SKM-1 treated with dmso at 0.1 percent for 144 hours (cell line): ENCODE measurements around the gene TTC28.

ENCODE experiments used
- DNase-seq: peaks from one replicate; lab custom pipeline; 2025; ENCODE audit not compliant: unreplicated experiment; lab: John Stamatoyannopoulos, UW

Gene TTC28

GRCh38 chr22:28314959-28315358 lies 364.7 kb downstream of the TTC28 start:
- no peak for DNase-seq

- no peak for DNase-seq
These were observed 369.3 kb downstream of the TTC28 start for GRCh38 chr22:28310299-28310698.

- no peak for DNase-seq
These were observed 379.9 kb downstream of the TTC28 start for GRCh38 chr22:28299753-28300152.

GRCh38 chr22:28299309-28299708 lies 380.3 kb downstream of the TTC28 start:
- DNase-seq, result no peak

GRCh38 chr22:28297504-28297903 lies 382.1 kb downstream of the TTC28 start:
- DNase-seq, result no peak

- no peak for DNase-seq
These were observed 383.2 kb downstream of the TTC28 start for GRCh38 chr22:28296452-28296851.

- no peak for DNase-seq
These were observed 396.5 kb downstream of the TTC28 start for GRCh38 chr22:28283068-28283654.

- DNase-seq, result peak; percentile 2
These were observed 397.1 kb downstream of the TTC28 start for GRCh38 chr22:28282405-28283067.

- no peak for DNase-seq
These were observed 399.8 kb downstream of the TTC28 start for GRCh38 chr22:28279888-28280287.

- no peak for DNase-seq
These were observed 410.4 kb downstream of the TTC28 start for GRCh38 chr22:28269277-28269676.

- no peak for DNase-seq
These were observed 410.8 kb downstream of the TTC28 start for GRCh38 chr22:28268850-28269249.

- no peak for DNase-seq
These were observed 411.5 kb downstream of the TTC28 start for GRCh38 chr22:28268171-28268570.

GRCh38 chr22:28260619-28261018 lies 419.0 kb downstream of the TTC28 start:
- DNase-seq, result no peak

GRCh38 chr22:28259774-28260312 lies 419.8 kb downstream of the TTC28 start:
- no peak for DNase-seq

GRCh38 chr22:28254396-28254795 lies 425.2 kb downstream of the TTC28 start:
- DNase-seq, result no peak

- no peak for DNase-seq
These were observed 427.1 kb downstream of the TTC28 start for GRCh38 chr22:28252539-28252938.

GRCh38 chr22:28250036-28250695 lies 429.5 kb downstream of the TTC28 start:
- DNase-seq, result no peak

GRCh38 chr22:28249402-28249801 lies 430.2 kb downstream of the TTC28 start:
- no peak for DNase-seq

- DNase-seq, result no peak
These were observed 431.8 kb downstream of the TTC28 start for GRCh38 chr22:28247667-28248363.

GRCh38 chr22:28247136-28247535 lies 432.5 kb downstream of the TTC28 start:
- no peak for DNase-seq

- DNase-seq, result no peak
These were observed 433.2 kb downstream of the TTC28 start for GRCh38 chr22:28246397-28246796.
